ENCODE results near the gene ADAMTSL1.

ADAMTSL1 gene

GRCh38 chr9:18770131-18770908 is 296.4 kb downstream of the ADAMTSL1 start:
- Histone ChIP-seq H3K4me3 (ENCODE audit: low read depth in 1 of 5, low read length in 5 of 5) (peak overlapping the region in 1 of 5 donors; percentile 14), H3K9ac (ENCODE audit: low read length in 5 of 5) (peak overlapping the region in 1 of 5 donors; percentile 4), H3K4me1 (ENCODE audit: control insufficient read depth in 5 of 5, insufficient read depth in 5 of 5, low read length in 5 of 5) (peaks cover 3 to 29% (median 20%) of the 10 kb centered on the region in 5 donors), H3K27ac (ENCODE audit: low read depth, low read length) (peak overlapping the region; percentile 14), H3K36me3 (ENCODE audit: control insufficient read depth in 5 of 5, insufficient read depth in 5 of 5, low read length in 5 of 5) (no peaks in the 10 kb centered on the region), H3K9me3 (ENCODE audit: control insufficient read depth in 5 of 5, low read length in 5 of 5) (no peaks in the 10 kb centered on the region), H3K27me3 (ENCODE audit: control insufficient read depth in 5 of 5, insufficient read depth in 4 of 5, low read length in 5 of 5) (no peaks in the 10 kb centered on the region)

DNA sequence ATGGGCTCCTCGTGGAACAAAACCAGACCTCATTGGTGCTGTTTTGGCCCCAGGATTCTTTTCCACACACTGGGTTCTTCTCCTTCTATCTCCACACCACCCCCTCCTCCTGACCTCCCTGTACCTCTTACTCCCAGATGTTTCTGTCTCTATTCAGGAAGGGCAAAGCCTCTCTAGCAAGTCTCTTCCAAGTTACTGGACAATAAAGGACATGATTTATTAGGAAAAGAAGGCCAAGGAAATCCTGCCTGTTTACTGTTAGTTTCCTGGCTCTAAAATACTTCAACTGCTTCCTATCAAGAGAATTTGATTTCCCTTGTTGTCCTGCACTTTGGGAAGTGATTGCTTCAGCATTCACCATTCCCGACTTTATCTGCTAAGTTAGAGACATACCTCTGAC is 297.1 kb downstream of the ADAMTSL1 start:
- Histone ChIP-seq H3K36me3 (ENCODE audit: control insufficient read depth in 5 of 5, insufficient read depth in 5 of 5, low read length in 5 of 5) (no peaks in the 10 kb centered on the region), H3K9ac (ENCODE audit: low read length in 5 of 5) (peak overlapping the region in 1 of 5 donors; percentile 4), H3K27ac (ENCODE audit: low read depth, low read length) (peak overlapping the region; percentile 14), H3K4me3 (ENCODE audit: low read depth in 1 of 5, low read length in 5 of 5) (peak overlapping the region in 1 of 5 donors; percentile 14), H3K4me1 (ENCODE audit: control insufficient read depth in 5 of 5, insufficient read depth in 5 of 5, low read length in 5 of 5) (peaks cover 5 to 35% (median 25%) of the 10 kb centered on the region in 5 donors), H3K27me3 (ENCODE audit: control insufficient read depth in 5 of 5, insufficient read depth in 4 of 5, low read length in 5 of 5) (no peaks in the 10 kb centered on the region), H3K9me3 (ENCODE audit: control insufficient read depth in 5 of 5, low read length in 5 of 5) (no peaks in the 10 kb centered on the region)

GRCh38 chr9:18771763-18772162 is 297.8 kb downstream of the ADAMTSL1 start:
- no peaks in the 10 kb centered on the region for H3K36me3 ChIP-seq (ENCODE audit: control insufficient read depth in 5 of 5, insufficient read depth in 5 of 5, low read length in 5 of 5)
- no peak overlapping the region for H3K4me3 ChIP-seq (ENCODE audit: low read depth in 1 of 5, low read length in 5 of 5)
- no peaks in the 10 kb centered on the region for H3K27me3 ChIP-seq (ENCODE audit: control insufficient read depth in 5 of 5, insufficient read depth in 4 of 5, low read length in 5 of 5)
- H3K9ac ChIP-seq (ENCODE audit: low read length in 5 of 5), result no peak overlapping the region
- H3K9me3 ChIP-seq (ENCODE audit: control insufficient read depth in 5 of 5, low read length in 5 of 5), result no peaks in the 10 kb centered on the region
- H3K27ac ChIP-seq (ENCODE audit: low read depth, low read length), result no peak overlapping the region
- peaks cover 5 to 41% (median 32%) of the 10 kb centered on the region in 5 donors for H3K4me1 ChIP-seq (ENCODE audit: control insufficient read depth in 5 of 5, insufficient read depth in 5 of 5, low read length in 5 of 5)

DNA sequence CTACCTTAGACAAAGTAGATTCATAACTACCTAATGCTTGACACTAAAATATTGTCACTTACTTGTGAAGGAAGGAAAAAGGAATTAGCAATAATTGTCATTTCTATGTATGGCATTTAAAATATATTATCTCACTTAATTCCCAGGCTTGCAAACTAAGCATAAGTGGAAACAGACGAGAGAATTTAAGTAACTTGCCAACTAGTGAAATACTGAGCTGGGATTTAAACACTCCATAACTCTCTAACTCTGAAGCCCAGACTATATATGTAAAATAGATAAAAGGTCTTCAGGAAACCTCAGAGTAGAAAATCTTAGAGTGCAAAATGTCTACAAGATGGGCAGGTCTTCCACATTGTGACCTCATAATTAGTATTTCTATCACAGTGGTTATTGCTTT is 301.3 kb downstream of the ADAMTSL1 start:
- H3K27me3 ChIP-seq (ENCODE audit: control insufficient read depth in 5 of 5, insufficient read depth in 4 of 5, low read length in 5 of 5), result no peaks in the 10 kb centered on the region
- H3K4me1 ChIP-seq (ENCODE audit: control insufficient read depth in 5 of 5, insufficient read depth in 5 of 5, low read length in 5 of 5), result peaks cover 5 to 44% (median 33%) of the 10 kb centered on the region in 5 donors
- no peaks in the 10 kb centered on the region for H3K9me3 ChIP-seq (ENCODE audit: control insufficient read depth in 5 of 5, low read length in 5 of 5)
- peaks cover 0 to 5% (median 0%) of the 10 kb centered on the region in 5 donors for H3K36me3 ChIP-seq (ENCODE audit: control insufficient read depth in 5 of 5, insufficient read depth in 5 of 5, low read length in 5 of 5)
- H3K27ac ChIP-seq (ENCODE audit: low read depth, low read length), result no peak overlapping the region
- no peak overlapping the region for H3K9ac ChIP-seq (ENCODE audit: low read length in 5 of 5)
- no peak overlapping the region for H3K4me3 ChIP-seq (ENCODE audit: low read depth in 1 of 5, low read length in 5 of 5)

DNA sequence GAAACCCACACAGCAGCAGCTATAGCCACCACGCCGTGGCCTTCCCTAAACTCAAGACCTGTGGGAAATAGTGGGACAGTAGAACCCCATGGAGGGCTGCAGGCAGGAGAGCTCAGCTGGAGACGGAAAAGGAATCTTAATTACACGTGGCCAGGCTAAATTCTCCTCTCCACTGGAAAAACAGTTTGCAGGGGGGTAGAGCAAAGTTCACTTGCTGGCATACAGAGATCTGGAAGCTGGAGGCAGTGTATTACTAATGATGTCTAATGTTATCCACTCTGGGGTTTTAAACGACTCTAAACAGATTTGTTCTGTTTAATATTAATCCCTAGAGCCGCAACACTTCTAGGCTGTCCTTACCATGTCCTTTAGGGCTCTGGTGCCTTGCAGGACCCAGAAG is 302.0 kb downstream of the ADAMTSL1 start:
- Histone ChIP-seq H3K36me3 (ENCODE audit: control insufficient read depth in 5 of 5, insufficient read depth in 5 of 5, low read length in 5 of 5) (peaks cover 0 to 5% (median 0%) of the 10 kb centered on the region in 5 donors), H3K9ac (ENCODE audit: low read length in 5 of 5) (no peak overlapping the region), H3K27ac (ENCODE audit: low read depth, low read length) (no peak overlapping the region), H3K9me3 (ENCODE audit: control insufficient read depth in 5 of 5, low read length in 5 of 5) (no peaks in the 10 kb centered on the region), H3K4me1 (ENCODE audit: control insufficient read depth in 5 of 5, insufficient read depth in 5 of 5, low read length in 5 of 5) (peaks cover 5 to 37% (median 26%) of the 10 kb centered on the region in 5 donors), H3K4me3 (ENCODE audit: low read depth in 1 of 5, low read length in 5 of 5) (no peak overlapping the region), H3K27me3 (ENCODE audit: control insufficient read depth in 5 of 5, insufficient read depth in 4 of 5, low read length in 5 of 5) (no peaks in the 10 kb centered on the region)

GRCh38 chr9:18776836-18777820 is 303.2 kb downstream of the ADAMTSL1 start:
- Histone ChIP-seq H3K27me3 (ENCODE audit: control insufficient read depth in 5 of 5, insufficient read depth in 4 of 5, low read length in 5 of 5) (no peaks in the 10 kb centered on the region), H3K4me3 (ENCODE audit: low read depth in 1 of 5, low read length in 5 of 5) (no peak overlapping the region), H3K4me1 (ENCODE audit: control insufficient read depth in 5 of 5, insufficient read depth in 5 of 5, low read length in 5 of 5) (peaks cover 2 to 25% (median 14%) of the 10 kb centered on the region in 5 donors), H3K36me3 (ENCODE audit: control insufficient read depth in 5 of 5, insufficient read depth in 5 of 5, low read length in 5 of 5) (peaks cover 0 to 5% (median 0%) of the 10 kb centered on the region in 5 donors), H3K9me3 (ENCODE audit: control insufficient read depth in 5 of 5, low read length in 5 of 5) (no peaks in the 10 kb centered on the region), H3K27ac (ENCODE audit: low read depth, low read length) (no peak overlapping the region), H3K9ac (ENCODE audit: low read length in 5 of 5) (no peak overlapping the region)

- Histone ChIP-seq H3K9ac (ENCODE audit: low read length in 5 of 5) (no peak overlapping the region), H3K4me1 (ENCODE audit: control insufficient read depth in 5 of 5, insufficient read depth in 5 of 5, low read length in 5 of 5) (peaks cover 2 to 24% (median 13%) of the 10 kb centered on the region in 5 donors), H3K36me3 (ENCODE audit: control insufficient read depth in 5 of 5, insufficient read depth in 5 of 5, low read length in 5 of 5) (peaks cover 0 to 5% (median 0%) of the 10 kb centered on the region in 5 donors), H3K27me3 (ENCODE audit: control insufficient read depth in 5 of 5, insufficient read depth in 4 of 5, low read length in 5 of 5) (no peaks in the 10 kb centered on the region), H3K9me3 (ENCODE audit: control insufficient read depth in 5 of 5, low read length in 5 of 5) (no peaks in the 10 kb centered on the region), H3K27ac (ENCODE audit: low read depth, low read length) (no peak overlapping the region), H3K4me3 (ENCODE audit: low read depth in 1 of 5, low read length in 5 of 5) (no peak overlapping the region)
Measured at GRCh38 chr9:18778147-18778546, 304.2 kb downstream of the ADAMTSL1 start.

GRCh38 chr9:18778846-18779245 is 304.9 kb downstream of the ADAMTSL1 start:
- Histone ChIP-seq H3K4me1 (ENCODE audit: control insufficient read depth in 5 of 5, insufficient read depth in 5 of 5, low read length in 5 of 5) (peaks cover 2 to 27% (median 13%) of the 10 kb centered on the region in 5 donors), H3K27ac (ENCODE audit: low read depth, low read length) (no peak overlapping the region), H3K4me3 (ENCODE audit: low read depth in 1 of 5, low read length in 5 of 5) (no peak overlapping the region), H3K27me3 (ENCODE audit: control insufficient read depth in 5 of 5, insufficient read depth in 4 of 5, low read length in 5 of 5) (no peaks in the 10 kb centered on the region), H3K9me3 (ENCODE audit: control insufficient read depth in 5 of 5, low read length in 5 of 5) (no peaks in the 10 kb centered on the region), H3K36me3 (ENCODE audit: control insufficient read depth in 5 of 5, insufficient read depth in 5 of 5, low read length in 5 of 5) (peaks cover 0 to 5% (median 0%) of the 10 kb centered on the region in 5 donors), H3K9ac (ENCODE audit: low read length in 5 of 5) (no peak overlapping the region)

DNA sequence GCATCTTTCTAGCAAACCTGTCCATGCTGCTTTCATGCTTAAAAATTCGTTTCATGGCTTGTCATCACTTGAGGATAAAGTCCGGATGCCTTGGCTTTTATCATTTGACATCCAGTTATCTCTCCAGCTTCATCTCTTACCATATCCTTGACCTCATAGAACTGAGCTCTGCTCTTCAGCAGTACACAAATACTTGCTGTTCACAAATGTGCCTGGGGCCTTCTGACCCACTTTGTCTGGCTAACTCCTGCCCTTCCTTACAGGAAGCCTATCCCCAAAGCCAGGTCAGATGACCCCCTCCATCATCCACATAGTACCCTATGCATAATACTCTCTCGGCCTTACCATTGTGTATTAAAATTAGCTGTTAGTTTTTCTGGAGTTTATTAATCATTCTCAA is 310.0 kb downstream of the ADAMTSL1 start:
- Histone ChIP-seq H3K36me3 (ENCODE audit: control insufficient read depth in 5 of 5, insufficient read depth in 5 of 5, low read length in 5 of 5) (no peaks in the 10 kb centered on the region), H3K9me3 (ENCODE audit: control insufficient read depth in 5 of 5, low read length in 5 of 5) (no peaks in the 10 kb centered on the region), H3K4me1 (ENCODE audit: control insufficient read depth in 5 of 5, insufficient read depth in 5 of 5, low read length in 5 of 5) (peaks cover 2 to 39% (median 24%) of the 10 kb centered on the region in 5 donors)

More for the DNA sequence above, 310.0 kb downstream of the ADAMTSL1 start:
- Histone ChIP-seq H3K27ac (ENCODE audit: low read depth, low read length) (no peak overlapping the region), H3K4me3 (ENCODE audit: low read depth in 1 of 5, low read length in 5 of 5) (no peak overlapping the region), H3K9ac (ENCODE audit: low read length in 5 of 5) (no peak overlapping the region), H3K27me3 (ENCODE audit: control insufficient read depth in 5 of 5, insufficient read depth in 4 of 5, low read length in 5 of 5) (no peaks in the 10 kb centered on the region)

Data from subcutaneous abdominal adipose tissue (tissue), 5 donors.